LNCAP (cell line): ENCODE measurements around the gene ENTREP3.

Experiments
- TF ChIP-seq, protein P1 (sequence below): fragments of 450-650 bp; IDR thresholded peaks from 2 replicates; pipeline ENCODE4 v1.5.1; 2017; ENCODE audit warnings: mild to moderate bottlenecking

The ENTREP3 gene, protein sequence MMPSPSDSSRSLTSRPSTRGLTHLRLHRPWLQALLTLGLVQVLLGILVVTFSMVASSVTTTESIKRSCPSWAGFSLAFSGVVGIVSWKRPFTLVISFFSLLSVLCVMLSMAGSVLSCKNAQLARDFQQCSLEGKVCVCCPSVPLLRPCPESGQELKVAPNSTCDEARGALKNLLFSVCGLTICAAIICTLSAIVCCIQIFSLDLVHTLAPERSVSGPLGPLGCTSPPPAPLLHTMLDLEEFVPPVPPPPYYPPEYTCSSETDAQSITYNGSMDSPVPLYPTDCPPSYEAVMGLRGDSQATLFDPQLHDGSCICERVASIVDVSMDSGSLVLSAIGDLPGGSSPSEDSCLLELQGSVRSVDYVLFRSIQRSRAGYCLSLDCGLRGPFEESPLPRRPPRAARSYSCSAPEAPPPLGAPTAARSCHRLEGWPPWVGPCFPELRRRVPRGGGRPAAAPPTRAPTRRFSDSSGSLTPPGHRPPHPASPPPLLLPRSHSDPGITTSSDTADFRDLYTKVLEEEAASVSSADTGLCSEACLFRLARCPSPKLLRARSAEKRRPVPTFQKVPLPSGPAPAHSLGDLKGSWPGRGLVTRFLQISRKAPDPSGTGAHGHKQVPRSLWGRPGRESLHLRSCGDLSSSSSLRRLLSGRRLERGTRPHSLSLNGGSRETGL

DNA sequence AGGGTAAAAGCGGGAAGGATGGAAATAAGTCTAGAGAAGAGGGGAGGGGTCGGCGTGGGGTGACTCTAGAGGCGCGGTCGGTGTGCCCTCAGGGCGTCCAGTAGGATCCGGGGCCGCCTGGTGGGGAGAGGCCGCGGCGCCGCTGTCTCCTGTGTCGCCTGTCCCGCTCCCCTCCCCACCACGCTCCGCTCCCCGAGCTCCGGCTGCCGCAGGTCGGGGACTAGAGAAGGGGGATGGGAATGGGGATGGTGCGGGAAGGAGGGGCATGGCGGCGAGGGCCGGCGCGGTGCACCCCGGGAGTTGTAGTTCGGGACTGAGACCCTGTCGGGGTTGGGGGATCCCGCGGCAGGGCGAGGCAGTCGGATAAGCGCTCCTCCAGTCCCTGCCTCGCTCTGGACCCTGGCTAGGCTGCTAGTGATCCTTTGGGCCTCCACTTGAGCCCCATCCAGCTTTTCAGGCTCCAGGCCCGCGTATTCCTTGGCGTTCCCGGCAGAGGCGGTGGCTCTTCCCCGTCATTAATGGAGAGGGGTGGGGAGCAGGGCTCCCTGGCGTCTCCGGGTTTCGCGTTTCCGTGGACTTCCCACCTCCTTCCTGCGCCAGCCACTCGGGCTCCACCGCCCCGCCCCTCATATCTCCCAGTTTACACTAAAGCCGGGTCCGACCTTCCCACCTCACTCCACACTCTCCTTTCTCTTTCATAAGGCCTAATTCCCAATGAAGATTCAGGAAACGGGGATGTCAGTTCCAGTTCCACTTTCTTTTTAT, at the start of gene ENTREP3:
ENTREP3 (minus strand) TSS at position 241 of the 765 bp plus-strand sequence. CDS start 606 bp downstream, outside the sequence.
- TF ChIP-seq, protein P1, sequence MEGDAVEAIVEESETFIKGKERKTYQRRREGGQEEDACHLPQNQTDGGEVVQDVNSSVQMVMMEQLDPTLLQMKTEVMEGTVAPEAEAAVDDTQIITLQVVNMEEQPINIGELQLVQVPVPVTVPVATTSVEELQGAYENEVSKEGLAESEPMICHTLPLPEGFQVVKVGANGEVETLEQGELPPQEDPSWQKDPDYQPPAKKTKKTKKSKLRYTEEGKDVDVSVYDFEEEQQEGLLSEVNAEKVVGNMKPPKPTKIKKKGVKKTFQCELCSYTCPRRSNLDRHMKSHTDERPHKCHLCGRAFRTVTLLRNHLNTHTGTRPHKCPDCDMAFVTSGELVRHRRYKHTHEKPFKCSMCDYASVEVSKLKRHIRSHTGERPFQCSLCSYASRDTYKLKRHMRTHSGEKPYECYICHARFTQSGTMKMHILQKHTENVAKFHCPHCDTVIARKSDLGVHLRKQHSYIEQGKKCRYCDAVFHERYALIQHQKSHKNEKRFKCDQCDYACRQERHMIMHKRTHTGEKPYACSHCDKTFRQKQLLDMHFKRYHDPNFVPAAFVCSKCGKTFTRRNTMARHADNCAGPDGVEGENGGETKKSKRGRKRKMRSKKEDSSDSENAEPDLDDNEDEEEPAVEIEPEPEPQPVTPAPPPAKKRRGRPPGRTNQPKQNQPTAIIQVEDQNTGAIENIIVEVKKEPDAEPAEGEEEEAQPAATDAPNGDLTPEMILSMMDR: no peak

DNA sequence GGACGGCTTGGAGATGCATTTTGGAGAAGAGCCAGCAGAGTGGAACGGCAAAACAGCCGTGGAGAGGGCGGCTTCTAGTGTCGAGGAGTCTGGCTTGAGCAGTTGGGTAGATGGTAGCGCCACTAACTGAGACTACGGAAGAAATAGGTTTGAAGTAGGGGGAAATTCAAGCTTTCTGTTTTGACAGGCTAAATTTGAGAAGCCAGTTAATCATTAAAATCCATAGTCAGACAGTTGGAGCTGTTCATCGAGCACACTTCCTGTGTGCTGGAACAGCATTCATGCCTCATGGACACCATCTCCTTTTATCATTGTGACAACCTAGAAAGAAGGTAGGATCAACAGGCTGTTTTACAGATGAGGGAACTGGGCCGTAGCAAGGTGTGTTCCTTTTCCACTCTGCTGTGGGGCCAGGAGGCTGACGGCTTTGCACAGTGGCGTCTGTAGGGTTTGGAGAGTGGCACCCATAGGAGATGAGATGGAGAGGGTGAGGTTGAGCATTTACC, 49.3 kb upstream of the ENTREP3 start:
- TF ChIP-seq, protein P1: no peak

DNA sequence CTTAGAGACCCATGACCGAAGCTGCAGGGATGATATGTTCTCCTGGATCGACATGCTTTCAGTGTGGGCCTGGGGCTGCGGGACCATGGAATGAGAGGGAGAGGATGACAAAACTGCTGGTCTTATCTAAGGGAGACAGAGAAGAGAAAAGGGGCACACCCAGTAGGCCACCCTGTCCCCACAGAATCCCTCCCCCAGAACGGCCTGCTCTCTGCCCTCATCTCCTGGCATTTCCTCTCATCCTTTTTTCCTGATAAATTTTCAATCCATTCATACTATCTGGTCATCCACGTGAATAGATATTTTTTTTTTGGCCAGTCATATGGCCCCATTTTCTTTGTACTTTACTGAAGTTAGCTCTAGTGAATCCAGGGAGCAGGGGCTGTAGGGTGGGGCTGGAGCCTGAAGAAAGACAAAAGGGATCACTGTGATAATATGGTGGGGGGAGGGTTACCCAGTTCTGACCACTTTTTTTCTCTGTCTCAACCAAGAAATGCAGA, 46.1 kb upstream of the ENTREP3 start, which contains the start of gene PKLR:
PKLR (minus strand) TSS at position 97 of the 500 bp plus-strand sequence; CDS start at position 54, 43 bp downstream.
- TF ChIP-seq, protein P1: no peak

DNA sequence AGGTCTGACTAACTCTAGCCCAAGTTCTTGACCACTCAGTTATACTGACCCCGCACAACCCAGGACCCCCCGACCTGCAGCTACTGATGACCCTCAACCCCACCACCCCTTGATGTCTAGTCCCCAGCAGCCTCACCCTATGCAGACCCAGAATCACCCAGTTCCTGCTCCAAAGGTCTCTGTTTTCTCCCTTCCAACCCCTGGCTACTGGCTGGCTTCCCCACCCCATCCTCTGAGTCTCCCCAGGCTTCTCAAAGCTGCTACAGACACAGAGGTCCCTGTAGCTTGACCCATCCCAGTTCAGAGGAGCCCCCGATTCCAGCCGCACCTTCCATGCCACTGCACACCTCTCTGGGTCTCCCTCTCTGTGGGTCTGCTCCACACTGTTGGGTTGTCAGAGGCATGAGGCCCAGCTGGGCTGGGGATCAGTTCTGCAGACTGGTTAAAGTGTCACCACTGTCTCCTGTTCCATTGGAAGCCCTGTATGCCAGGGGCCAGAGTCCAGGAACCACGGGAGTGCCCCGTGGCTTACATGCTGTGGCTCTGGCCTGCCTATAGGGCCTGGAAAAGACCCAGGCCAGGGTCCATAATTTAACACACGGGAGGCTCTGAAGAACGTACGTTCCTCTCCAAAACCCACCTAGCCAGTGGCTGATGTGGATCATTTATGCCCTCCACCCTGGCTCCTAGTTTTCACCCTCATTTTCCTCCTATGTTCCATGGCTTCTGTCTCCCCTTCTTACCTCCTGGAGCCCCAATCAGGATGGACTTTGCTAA, 45.5 kb upstream of the ENTREP3 start:
- TF ChIP-seq, protein P1: no peak

DNA sequence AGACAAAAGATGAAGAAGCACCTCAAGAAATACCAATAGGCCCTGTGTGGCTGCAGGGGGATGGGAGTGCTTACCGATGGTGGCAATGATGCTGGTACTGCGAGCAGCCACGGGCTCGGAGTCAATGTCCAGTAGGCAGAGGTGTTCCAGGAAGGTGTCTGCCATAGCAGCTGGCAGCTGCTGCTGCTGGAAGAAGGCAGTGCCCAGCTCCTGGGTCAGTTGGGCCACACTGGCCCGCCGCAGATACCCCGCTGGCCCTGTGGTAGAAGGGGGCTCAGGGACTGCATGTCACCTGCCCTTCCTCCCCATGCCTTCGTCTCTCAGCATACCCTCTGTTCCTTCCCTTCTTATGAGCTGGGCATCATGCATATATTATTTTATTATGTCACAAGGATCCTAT, 44.7 kb upstream of the ENTREP3 start:
- TF ChIP-seq, protein P1: no peak

DNA sequence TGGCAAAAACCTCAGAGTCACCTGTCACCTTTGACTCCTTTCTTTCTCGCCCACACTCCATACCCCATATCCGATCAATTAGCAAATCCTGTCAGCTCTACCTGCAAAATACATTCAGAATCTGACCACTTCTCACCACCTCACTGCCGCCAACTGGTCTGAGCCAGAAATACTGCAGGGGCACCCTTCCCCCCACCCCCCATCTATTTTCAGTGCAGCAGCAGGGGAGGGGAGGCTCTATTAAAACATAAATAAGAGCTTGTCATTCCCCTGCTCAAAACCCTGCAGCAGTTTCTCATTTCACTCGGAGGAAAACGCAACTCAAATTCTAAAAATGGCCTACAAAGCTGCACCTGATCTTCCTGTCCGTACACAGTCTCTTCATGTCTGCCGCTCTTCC, 42.1 kb upstream of the ENTREP3 start:
- TF ChIP-seq, protein P1: no peak
